Measurements from ENCODE around the gene VSIG8. TPM values are rescaled to one million over a fixed set of nuclear protein-coding genes. Genes with fewer than 3 reads are reported as not detected.

The VSIG8 gene
- total and polyA plus RNA-seq, 4 donors, result 0.08 TPM; not detected in 3

DNA sequence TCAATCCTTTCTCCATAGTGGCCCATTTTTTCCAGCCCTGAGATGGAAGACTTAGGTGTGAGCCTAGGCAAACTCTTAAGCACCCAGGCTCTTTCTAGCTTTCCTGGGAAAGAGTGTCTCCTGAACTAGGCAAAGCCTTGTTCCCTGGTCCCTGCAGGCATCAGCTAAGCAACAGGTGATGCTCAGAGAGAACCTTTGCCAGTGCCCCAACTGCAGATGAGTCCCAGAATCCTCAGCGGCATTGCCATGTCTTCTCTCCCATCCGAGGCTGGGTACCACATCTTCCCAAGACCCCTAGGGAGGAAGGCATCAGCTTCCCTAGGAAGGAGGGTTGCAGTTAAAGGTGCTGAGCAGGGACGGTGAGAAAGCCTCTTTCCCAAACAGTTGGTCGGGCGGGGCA lies 8.2 kb upstream of the VSIG8 start (continued):
- TF ChIP-seq REST (IDR thresholded peaks at IDR 0.05), result no peak
- TF ChIP-seq, protein P1, sequence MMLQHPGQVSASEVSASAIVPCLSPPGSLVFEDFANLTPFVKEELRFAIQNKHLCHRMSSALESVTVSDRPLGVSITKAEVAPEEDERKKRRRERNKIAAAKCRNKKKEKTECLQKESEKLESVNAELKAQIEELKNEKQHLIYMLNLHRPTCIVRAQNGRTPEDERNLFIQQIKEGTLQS (IDR thresholded peaks at IDR 0.05), result no peak
- no peak for TF ChIP-seq HNF4G (IDR thresholded peaks at IDR 0.05)
- no peak for TF ChIP-seq SP1 (IDR thresholded peaks at IDR 0.05)
- TF ChIP-seq, protein P2, sequence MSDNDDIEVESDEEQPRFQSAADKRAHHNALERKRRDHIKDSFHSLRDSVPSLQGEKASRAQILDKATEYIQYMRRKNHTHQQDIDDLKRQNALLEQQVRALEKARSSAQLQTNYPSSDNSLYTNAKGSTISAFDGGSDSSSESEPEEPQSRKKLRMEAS (IDR thresholded peaks at IDR 0.05), result no peak
- TF ChIP-seq FOXA2 (IDR thresholded peaks at IDR 0.05), result no peak

DNA sequence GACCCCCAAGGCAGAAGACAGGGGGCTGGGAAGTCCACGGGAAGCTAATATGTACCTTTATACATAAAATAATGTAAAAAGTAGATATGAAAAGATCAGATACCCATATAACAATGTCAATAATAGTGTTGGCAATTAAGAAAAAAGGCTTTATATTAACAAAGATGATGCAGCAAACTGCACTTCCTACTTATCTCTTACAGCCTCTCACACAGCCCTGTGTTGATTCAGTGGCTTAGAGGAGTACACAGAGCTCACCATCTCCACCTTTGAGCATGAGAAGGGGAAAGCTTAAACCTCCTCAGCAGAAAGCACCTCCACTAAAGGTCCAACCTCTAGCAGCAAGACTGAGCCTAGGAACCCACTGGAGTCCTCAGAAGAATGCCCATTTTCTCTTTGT lies 7.2 kb upstream of the VSIG8 start:
- no peaks in the 10 kb centered on the region for H3K36me3 ChIP-seq (ENCODE audit: control insufficient read depth in 4 of 4, insufficient read depth in 3 of 4, low read depth in 1 of 4, low read length in 3 of 4)
- no peak overlapping the region for H3K4me3 ChIP-seq (ENCODE audit: low read depth in 1 of 3, low read length in 3 of 3)
- H3K9me3 ChIP-seq (ENCODE audit: control insufficient read depth in 4 of 4, low read length in 3 of 4), result no peaks in the 10 kb centered on the region
- no peak for TF ChIP-seq REST (IDR thresholded peaks at IDR 0.05)
- 82% methylated on average over 1 of the region's 1 CpG for WGBS
- peaks cover 6 to 11% (median 10%) of the 10 kb centered on the region in 4 donors for H3K4me1 ChIP-seq (ENCODE audit: control insufficient read depth in 4 of 4, insufficient read depth in 4 of 4, low read length in 3 of 4)
- no peaks in the 10 kb centered on the region for H3K27me3 ChIP-seq (ENCODE audit: control insufficient read depth in 4 of 4, insufficient read depth in 4 of 4, low read length in 3 of 4)
- DNase-seq (ENCODE audit: low spot score), result no peak
- no peak overlapping the region for H3K9ac ChIP-seq (ENCODE audit: low read depth in 1 of 2, low read length in 2 of 2)
- H3K27ac ChIP-seq (ENCODE audit: low read depth in 1 of 2, low read length in 2 of 2), result no peak overlapping the region

DNA sequence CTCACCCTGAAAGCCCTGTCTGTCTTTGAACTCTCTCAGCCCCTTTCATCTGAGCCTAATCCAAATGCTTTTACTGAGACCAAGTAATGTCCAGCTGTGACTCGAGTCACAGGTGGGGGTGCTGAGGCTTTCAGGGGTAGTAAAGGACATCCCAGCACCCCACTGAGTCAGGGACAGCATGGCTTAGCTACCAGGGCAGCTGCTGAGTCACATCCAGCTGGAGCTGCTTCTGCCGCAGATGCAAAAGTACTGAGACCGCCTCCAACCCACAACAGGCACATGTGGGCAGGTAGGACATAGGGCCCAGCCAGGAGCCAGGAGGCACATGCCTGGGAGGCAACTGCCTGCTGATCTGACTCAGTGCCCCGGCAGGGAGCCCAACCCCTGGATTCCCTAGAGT lies 6.7 kb upstream of the VSIG8 start:
- H3K27me3 ChIP-seq (ENCODE audit: control insufficient read depth in 4 of 4, insufficient read depth in 4 of 4, low read length in 3 of 4), result no peaks in the 10 kb centered on the region
- no peak overlapping the region for H3K9ac ChIP-seq (ENCODE audit: low read depth in 1 of 2, low read length in 2 of 2)
- 69% methylated on average over 4 of the region's 4 CpGs for WGBS
- DNase-seq (ENCODE audit: low spot score), result no peak
- H3K36me3 ChIP-seq (ENCODE audit: control insufficient read depth in 4 of 4, insufficient read depth in 3 of 4, low read depth in 1 of 4, low read length in 3 of 4), result no peaks in the 10 kb centered on the region
- H3K9me3 ChIP-seq (ENCODE audit: control insufficient read depth in 4 of 4, low read length in 3 of 4), result no peaks in the 10 kb centered on the region
- H3K4me1 ChIP-seq (ENCODE audit: control insufficient read depth in 4 of 4, insufficient read depth in 4 of 4, low read length in 3 of 4), result peaks cover 6 to 11% (median 10%) of the 10 kb centered on the region in 4 donors
- H3K4me3 ChIP-seq (ENCODE audit: low read depth in 1 of 3, low read length in 3 of 3), result no peak overlapping the region
- no peak overlapping the region for H3K27ac ChIP-seq (ENCODE audit: low read depth in 1 of 2, low read length in 2 of 2)
- TF ChIP-seq REST (IDR thresholded peaks at IDR 0.05) (no peak), HNF4G (IDR thresholded peaks at IDR 0.05) (no peak), YY1 (IDR thresholded peaks at IDR 0.05) (no peak), EGR1 (IDR thresholded peaks at IDR 0.05; ENCODE audit: low read depth in 2 of 2) (no peak), SP1 (IDR thresholded peaks at IDR 0.05) (no peak), FOXA2 (IDR thresholded peaks at IDR 0.05) (no peak), GABPA (IDR thresholded peaks at IDR 0.05 in 1 of 2, conservative IDR thresholded peaks at IDR 0.05 in 1 of 2) (no peak), HNF4A (conservative IDR thresholded peaks at IDR 0.05) (no peak), RXRA (IDR thresholded peaks at IDR 0.05) (no peak), JUND (IDR thresholded peaks at IDR 0.05) (no peak), FOXA1 (IDR thresholded peaks at IDR 0.05) (no peak)
- TF ChIP-seq, protein P3, sequence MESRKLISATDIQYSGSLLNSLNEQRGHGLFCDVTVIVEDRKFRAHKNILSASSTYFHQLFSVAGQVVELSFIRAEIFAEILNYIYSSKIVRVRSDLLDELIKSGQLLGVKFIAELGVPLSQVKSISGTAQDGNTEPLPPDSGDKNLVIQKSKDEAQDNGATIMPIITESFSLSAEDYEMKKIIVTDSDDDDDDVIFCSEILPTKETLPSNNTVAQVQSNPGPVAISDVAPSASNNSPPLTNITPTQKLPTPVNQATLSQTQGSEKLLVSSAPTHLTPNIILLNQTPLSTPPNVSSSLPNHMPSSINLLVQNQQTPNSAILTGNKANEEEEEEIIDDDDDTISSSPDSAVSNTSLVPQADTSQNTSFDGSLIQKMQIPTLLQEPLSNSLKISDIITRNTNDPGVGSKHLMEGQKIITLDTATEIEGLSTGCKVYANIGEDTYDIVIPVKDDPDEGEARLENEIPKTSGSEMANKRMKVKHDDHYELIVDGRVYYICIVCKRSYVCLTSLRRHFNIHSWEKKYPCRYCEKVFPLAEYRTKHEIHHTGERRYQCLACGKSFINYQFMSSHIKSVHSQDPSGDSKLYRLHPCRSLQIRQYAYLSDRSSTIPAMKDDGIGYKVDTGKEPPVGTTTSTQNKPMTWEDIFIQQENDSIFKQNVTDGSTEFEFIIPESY (IDR thresholded peaks at IDR 0.05), result no peak
- TF ChIP-seq, protein P1 (IDR thresholded peaks at IDR 0.05), result no peak
- TF ChIP-seq, protein P2 (IDR thresholded peaks at IDR 0.05), result no peak

Measured in liver (tissue), 9 donors.